ENCODE results near the gene HIPK3. TPM values are rescaled to one million over a fixed set of nuclear protein-coding genes. Genes with fewer than 3 reads are reported as not detected.

The HIPK3 gene
- total and polyA plus RNA-seq, 10 of the 15 experiments (the other 5 are each of a cell fraction or from before 2014, with no cell fraction given), result 3.4 to 26.5 (median 13.6) TPM

GRCh38 chr11:33405834-33406602, 148.8 kb downstream of the HIPK3 start (continued):
- no peak for TF ChIP-seq E4F1 (IDR thresholded peaks at IDR 0.05; ENCODE audit: borderline replicate concordance, partially characterized antibody)
- TF ChIP-seq REST (IDR thresholded peaks at IDR 0.05; ENCODE audit: low read depth, low read length), result no peak
- TF ChIP-seq WRNIP1 (IDR thresholded peaks at IDR 0.05; ENCODE audit: borderline replicate concordance, low read depth, low read length), result no peak

Other genes with a start within 250 kb of the HIPK3 start
- 0.44 and 0.73 TPM in 2 replicates for gene DEPDC7, start 241.5 kb upstream of the HIPK3 start, total RNA-seq (2014; rRNA removed)
- gene DEPDC7, start 241.5 kb upstream of the HIPK3 start, total RNA-seq (2014; rRNA removed; fragmentation: Illumina TruSeq; extraction: Trizol), result 0.54 and 0.78 TPM in 2 replicates
- 0.56 and 0.58 TPM in 2 replicates for gene DEPDC7, start 241.5 kb upstream of the HIPK3 start, total RNA-seq (2021)
- gene DEPDC7, start 241.5 kb upstream of the HIPK3 start, polyA plus RNA-seq (2011; rRNA removed), result 0.48 and 1.0 TPM in 2 replicates
- 0.50 and 0.57 TPM in 2 replicates for gene DEPDC7, start 241.5 kb upstream of the HIPK3 start, polyA plus RNA-seq (2014; fragmentation: Illumina TruSeq; extraction: Trizol)
- gene DEPDC7, start 241.5 kb upstream of the HIPK3 start, polyA plus RNA-seq (2014; fragmentation: Nextera tagmentation; extraction: Ambion mirVana), result under 1 TPM; 0.06 to 0.26 TPM
- 0.47 and 0.57 TPM in 2 replicates for gene DEPDC7, start 241.5 kb upstream of the HIPK3 start, polyA plus RNA-seq (2014; rRNA removed)
- gene DEPDC7, start 241.5 kb upstream of the HIPK3 start, polyA plus RNA-seq (2016; fragmentation: Nextera tagmentation; extraction: Ambion mirVana), result 1 to 10 TPM in 1 of 2 experiments, under 1 TPM in 1; 0.45 to 1.1 TPM
- gene TCP11L1, start 217.8 kb upstream of the HIPK3 start, total RNA-seq (2014; rRNA removed), result 11.6 and 13.3 TPM in 2 replicates
- gene TCP11L1, start 217.8 kb upstream of the HIPK3 start, total RNA-seq (2014; rRNA removed; fragmentation: Illumina TruSeq; extraction: Trizol), result 12.9 and 13.5 TPM in 2 replicates
- gene TCP11L1, start 217.8 kb upstream of the HIPK3 start, total RNA-seq (2021), result 14.1 and 14.3 TPM in 2 replicates
- 13.9 and 14.8 TPM in 2 replicates for gene TCP11L1, start 217.8 kb upstream of the HIPK3 start, polyA plus RNA-seq (2011; rRNA removed)
- 12.5 and 13.2 TPM in 2 replicates for gene TCP11L1, start 217.8 kb upstream of the HIPK3 start, polyA plus RNA-seq (2014; fragmentation: Illumina TruSeq; extraction: Trizol)
- 1 to 10 TPM; 5.3 to 5.8 TPM for gene TCP11L1, start 217.8 kb upstream of the HIPK3 start, polyA plus RNA-seq (2014; fragmentation: Nextera tagmentation; extraction: Ambion mirVana)
- 10.6 and 15.7 TPM in 2 replicates for gene TCP11L1, start 217.8 kb upstream of the HIPK3 start, polyA plus RNA-seq (2014; rRNA removed)
- 10 to 100 TPM; 11.9 to 12.5 TPM for gene TCP11L1, start 217.8 kb upstream of the HIPK3 start, polyA plus RNA-seq (2016; fragmentation: Nextera tagmentation; extraction: Ambion mirVana)
- 25.4 and 31.4 TPM in 2 replicates for gene CSTF3, start 95.9 kb upstream of the HIPK3 start, total RNA-seq (2014; rRNA removed)
- gene CSTF3, start 95.9 kb upstream of the HIPK3 start, total RNA-seq (2014; rRNA removed; fragmentation: Illumina TruSeq; extraction: Trizol), result 40.6 and 40.8 TPM in 2 replicates
- gene CSTF3, start 95.9 kb upstream of the HIPK3 start, total RNA-seq (2021), result 36.7 and 38.8 TPM in 2 replicates
- gene CSTF3, start 95.9 kb upstream of the HIPK3 start, polyA plus RNA-seq (2011; rRNA removed), result 56.4 and 85.0 TPM in 2 replicates
- gene CSTF3, start 95.9 kb upstream of the HIPK3 start, polyA plus RNA-seq (2014; fragmentation: Illumina TruSeq; extraction: Trizol), result 48.9 and 62.3 TPM in 2 replicates
- 10 to 100 TPM; 42.0 to 50.1 TPM for gene CSTF3, start 95.9 kb upstream of the HIPK3 start, polyA plus RNA-seq (2014; fragmentation: Nextera tagmentation; extraction: Ambion mirVana)
- gene CSTF3, start 95.9 kb upstream of the HIPK3 start, polyA plus RNA-seq (2014; rRNA removed), result 47.3 and 53.5 TPM in 2 replicates
- gene CSTF3, start 95.9 kb upstream of the HIPK3 start, polyA plus RNA-seq (2016; fragmentation: Nextera tagmentation; extraction: Ambion mirVana), result 10 to 100 TPM; 60.3 to 63.5 TPM
- 2.1 and 2.4 TPM in 2 replicates for gene KIAA1549L, start 118.7 kb downstream of the HIPK3 start, total RNA-seq (2014; rRNA removed)
- gene KIAA1549L, start 118.7 kb downstream of the HIPK3 start, total RNA-seq (2014; rRNA removed; fragmentation: Illumina TruSeq; extraction: Trizol), result 1.7 and 1.9 TPM in 2 replicates
- gene KIAA1549L, start 118.7 kb downstream of the HIPK3 start, total RNA-seq (2021), result 4.4 and 4.7 TPM in 2 replicates
- 1.3 and 2.7 TPM in 2 replicates for gene KIAA1549L, start 118.7 kb downstream of the HIPK3 start, polyA plus RNA-seq (2011; rRNA removed)
- 2.3 and 2.7 TPM in 2 replicates for gene KIAA1549L, start 118.7 kb downstream of the HIPK3 start, polyA plus RNA-seq (2014; fragmentation: Illumina TruSeq; extraction: Trizol)
- under 1 TPM; 0.27 to 0.35 TPM for gene KIAA1549L, start 118.7 kb downstream of the HIPK3 start, polyA plus RNA-seq (2014; fragmentation: Nextera tagmentation; extraction: Ambion mirVana)
- 1.9 and 2.1 TPM in 2 replicates for gene KIAA1549L, start 118.7 kb downstream of the HIPK3 start, polyA plus RNA-seq (2014; rRNA removed)
- gene KIAA1549L, start 118.7 kb downstream of the HIPK3 start, polyA plus RNA-seq (2016; fragmentation: Nextera tagmentation; extraction: Ambion mirVana), result under 1 TPM; 0.64 to 0.96 TPM